ENCODE results near the gene NANOS1.
"Not testable (repeated sequence)": the region's sequence is repeated elsewhere in the genome, so short reads cannot be mapped to it uniquely, and the experiment has no call there.

NANOS1 gene

DNA sequence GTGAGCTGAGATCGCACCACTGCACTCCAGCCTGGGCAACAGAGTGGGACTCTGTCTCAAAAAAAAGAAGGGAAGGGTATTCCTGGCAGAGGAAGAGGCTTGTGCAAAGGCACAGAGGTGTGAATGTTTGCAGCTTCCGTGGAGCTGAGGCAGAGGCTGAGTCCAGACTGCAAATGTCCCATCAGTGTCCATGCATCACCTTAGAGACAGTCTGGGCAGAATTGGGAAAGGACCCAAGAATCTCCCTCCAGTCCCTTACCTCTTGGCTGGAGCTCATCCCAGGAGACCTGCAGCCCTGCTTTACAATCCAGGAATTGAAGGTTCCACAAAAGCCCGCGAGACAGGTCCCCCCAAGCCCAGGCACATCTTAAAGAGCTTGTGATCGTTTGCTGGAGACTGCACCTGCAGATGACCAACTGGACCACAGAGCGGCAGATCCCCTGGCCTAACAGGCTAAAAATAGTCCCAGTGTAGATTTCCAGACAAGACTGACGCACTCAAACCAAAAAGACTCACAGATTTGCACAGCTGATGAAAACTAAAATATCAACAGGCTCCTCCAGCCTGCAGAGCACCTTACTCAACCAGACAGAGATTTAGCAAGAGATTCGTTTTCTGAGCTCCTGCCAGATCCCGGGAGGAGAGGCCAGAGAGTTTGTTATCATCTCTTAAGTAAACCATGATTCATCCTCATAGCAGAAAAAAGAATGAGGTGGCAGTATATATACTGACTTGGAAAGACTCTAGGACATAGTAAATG is 22.9 kb upstream of the NANOS1 start:
- no peak for DNase-seq (ENCODE audit: low read depth in 1 of 2, low spot score in 1 of 2)

DNA sequence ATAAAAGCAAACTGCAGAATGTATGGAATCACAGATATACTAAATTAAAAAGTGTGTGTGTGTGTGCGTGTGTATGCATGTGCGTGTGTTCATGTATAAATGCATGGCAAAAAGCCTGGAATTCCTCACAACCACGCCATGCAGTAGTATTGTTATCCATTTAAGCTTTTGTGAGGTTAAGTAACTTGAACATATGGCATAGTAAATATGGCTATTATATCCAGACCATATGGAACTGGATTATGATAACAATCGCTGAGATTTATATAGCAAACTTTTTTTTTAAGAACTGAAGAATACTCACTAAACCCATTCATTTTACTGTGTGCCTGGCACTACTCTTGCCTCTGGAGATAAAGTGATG is 22.3 kb upstream of the NANOS1 start:
- DNase-seq (ENCODE audit: low read depth in 1 of 2, low spot score in 1 of 2), result no peak

- DNase-seq (ENCODE audit: low read depth in 1 of 2, low spot score in 1 of 2), result no peak
These were observed 8.9 kb upstream of the NANOS1 start for GRCh38 chr10:119020627-119020946.

DNA sequence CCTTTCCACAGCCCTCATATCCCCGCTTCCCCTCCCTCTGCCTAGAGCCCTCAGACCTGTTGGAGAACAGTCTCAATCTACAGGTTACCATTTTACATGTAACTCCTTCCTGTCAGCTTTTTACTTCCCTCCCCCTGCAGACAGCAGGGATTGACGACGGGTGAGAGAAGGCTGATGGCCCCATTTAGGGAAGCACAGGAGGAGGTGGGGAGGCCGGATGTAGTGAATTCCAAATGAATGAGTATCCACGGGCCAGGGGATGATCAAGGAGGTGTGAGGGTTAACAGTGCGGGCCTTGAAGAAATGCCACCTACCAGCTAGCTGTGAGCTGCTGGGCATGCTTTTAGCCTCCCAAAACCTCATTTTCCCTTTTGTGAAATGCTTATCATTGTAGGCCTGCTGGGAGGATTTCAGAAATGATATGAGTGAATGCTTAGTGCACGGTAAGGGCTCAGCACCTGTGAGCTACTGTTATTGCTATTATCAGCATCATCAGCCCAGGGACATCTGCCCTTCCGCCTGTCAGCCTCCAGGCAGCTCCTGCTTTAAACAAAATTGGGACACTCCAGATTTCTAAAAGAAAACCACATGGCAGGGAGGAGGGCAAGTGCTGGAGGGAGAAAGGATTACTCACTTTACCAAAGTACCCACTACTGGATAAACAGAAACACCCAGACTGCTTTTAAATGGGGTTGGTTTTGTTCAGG is 6.5 kb upstream of the NANOS1 start:
- no peak for DNase-seq (ENCODE audit: low read depth in 1 of 2, low spot score in 1 of 2)

DNA sequence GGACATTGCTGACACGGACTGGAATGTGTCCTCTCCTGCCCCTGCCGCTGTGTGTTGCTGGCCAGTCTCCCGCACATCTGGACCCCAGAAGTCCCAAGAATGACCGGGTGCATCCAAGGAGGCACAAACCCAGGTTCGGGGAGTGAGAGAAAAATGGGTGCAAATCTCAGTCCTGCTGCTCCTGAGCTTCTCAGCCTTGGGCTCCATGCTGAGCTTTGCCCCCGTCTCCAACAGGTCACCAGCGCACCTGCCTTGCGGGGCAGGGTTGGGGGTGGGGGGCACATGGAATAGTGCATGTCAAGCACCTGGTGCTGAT is 6.0 kb upstream of the NANOS1 start:
- DNase-seq (ENCODE audit: low read depth in 1 of 2, low spot score in 1 of 2), result no peak

DNA sequence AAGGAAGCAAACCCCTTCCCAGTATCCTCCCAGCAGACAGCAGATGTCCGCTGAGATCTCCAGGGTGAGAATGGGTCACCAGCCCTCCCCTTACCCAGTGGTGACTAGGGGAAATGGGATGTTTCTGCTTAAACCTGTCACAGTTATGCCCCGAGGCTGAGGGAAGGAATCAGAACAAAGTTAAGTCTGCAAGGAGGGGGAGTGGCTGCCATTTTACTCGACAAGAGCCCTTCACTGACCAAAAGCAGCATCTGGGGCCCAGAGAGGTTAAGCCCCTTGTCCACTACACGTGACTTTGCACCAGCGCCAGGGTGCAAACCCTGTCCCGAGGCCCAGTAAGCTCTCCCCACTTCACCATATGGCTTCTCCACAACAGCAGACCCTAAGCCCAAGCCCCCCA is 4.6 kb upstream of the NANOS1 start:
- DNase-seq (ENCODE audit: low read depth in 1 of 2, low spot score in 1 of 2), result no peak

DNA sequence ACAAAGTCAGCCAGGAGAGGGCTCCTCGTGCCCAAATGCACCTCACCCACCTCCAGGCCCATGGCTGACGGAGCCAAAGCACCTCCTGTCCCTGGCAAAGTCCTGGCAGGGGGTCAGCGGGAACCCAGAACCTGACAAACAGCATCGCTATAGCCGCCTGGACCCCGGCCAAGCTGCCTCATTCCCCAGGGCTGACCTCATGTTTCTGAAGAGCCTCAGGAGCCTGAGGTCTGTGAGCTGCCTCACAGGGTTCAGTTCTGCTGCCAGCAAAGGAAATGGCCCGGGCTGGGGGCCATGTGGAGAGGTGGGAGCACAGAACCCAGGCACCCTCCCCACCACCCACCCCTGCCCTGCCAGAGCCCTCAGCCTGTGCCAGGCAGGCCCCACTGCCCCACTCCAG is 4.2 kb upstream of the NANOS1 start:
- no peak for DNase-seq (ENCODE audit: low read depth in 1 of 2, low spot score in 1 of 2)

GRCh38 chr10:119025776-119026175 is 3.7 kb upstream of the NANOS1 start:
- no peak for DNase-seq (ENCODE audit: low read depth in 1 of 2, low spot score in 1 of 2)

- no peak for DNase-seq (ENCODE audit: low read depth in 1 of 2, low spot score in 1 of 2)
These were observed 3.0 kb upstream of the NANOS1 start for GRCh38 chr10:119026301-119027110.

- not testable (repeated sequence) for DNase-seq (ENCODE audit: low read depth in 1 of 2, low spot score in 1 of 2)
These were observed 1.0 kb upstream of the NANOS1 start for GRCh38 chr10:119028445-119028899.

GRCh38 chr10:119028900-119029612 is 458 bp upstream of the NANOS1 start:
- DNase-seq (ENCODE audit: low read depth in 1 of 2, low spot score in 1 of 2), result peak; percentile 56 to 68

DNA sequence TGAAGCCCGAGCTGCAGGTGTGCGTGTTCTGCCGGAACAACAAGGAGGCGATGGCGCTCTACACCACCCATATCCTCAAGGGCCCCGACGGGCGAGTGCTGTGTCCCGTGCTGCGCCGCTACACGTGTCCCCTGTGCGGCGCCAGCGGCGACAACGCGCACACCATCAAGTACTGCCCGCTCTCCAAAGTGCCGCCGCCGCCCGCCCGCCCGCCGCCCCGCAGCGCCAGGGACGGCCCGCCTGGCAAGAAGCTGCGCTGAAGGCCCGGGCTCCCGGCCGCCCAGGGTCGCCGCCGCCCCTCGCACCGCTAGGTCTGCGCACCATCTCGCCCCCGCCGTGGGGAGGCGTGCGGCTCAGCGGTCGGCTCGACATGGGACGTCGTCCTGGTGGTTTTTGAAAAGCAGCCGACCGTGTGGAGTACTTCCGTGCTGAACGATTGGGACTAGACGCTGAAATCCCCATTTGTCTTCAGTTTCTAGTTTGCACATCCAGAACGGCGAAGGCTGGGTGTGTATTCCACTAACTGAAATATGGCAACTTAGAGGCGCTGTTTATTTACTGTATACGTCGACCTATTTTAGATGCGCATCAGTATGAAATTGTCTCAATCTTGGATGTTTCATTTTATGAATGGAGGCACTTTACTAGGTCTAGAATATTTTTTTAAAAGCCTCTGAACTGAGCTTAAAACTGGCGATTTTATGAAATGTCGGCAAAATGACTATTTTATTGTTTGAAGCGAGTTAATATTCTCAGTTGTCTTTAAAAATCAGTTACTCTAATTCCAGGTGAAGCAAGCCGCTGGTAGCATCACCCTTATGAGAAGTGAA is 1.1 kb downstream of the NANOS1 start:
- peak in 1 of 2 donors; percentile 25 for DNase-seq (ENCODE audit: low read depth in 1 of 2, low spot score in 1 of 2)

DNA sequence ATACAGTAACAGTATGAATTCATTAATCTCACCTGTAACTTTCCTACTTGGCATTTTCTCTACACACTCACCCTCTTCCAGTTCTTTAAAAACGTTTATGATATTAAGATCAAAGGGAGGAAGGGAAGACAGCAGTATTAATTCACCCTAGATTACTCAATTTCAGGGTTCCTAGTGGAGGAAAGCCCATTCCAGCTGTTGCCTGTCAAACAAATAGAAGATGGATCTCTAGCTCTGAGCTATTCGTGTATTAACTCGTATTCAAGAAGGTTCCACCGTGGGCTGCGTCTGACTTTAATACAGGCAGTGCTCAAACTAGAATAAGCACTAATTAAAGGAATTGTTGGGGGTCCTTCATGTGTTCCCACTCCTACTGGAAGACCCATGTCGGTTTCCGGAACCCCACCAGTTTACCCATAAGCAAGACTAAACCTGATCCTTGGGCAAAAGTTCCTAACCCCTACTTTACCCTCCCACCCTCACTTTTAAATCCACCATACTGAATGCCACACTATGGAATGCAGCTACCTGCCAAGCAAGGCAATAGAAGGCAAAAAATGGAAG is 2.1 kb downstream of the NANOS1 start:
- no peak for DNase-seq (ENCODE audit: low read depth in 1 of 2, low spot score in 1 of 2)

- DNase-seq (ENCODE audit: low read depth in 1 of 2, low spot score in 1 of 2), result no peak
These were observed 9.6 kb downstream of the NANOS1 start for GRCh38 chr10:119039161-119039560.

GRCh38 chr10:119041326-119041725 is 11.8 kb downstream of the NANOS1 start:
- DNase-seq (ENCODE audit: low read depth in 1 of 2, low spot score in 1 of 2), result no peak

DNA sequence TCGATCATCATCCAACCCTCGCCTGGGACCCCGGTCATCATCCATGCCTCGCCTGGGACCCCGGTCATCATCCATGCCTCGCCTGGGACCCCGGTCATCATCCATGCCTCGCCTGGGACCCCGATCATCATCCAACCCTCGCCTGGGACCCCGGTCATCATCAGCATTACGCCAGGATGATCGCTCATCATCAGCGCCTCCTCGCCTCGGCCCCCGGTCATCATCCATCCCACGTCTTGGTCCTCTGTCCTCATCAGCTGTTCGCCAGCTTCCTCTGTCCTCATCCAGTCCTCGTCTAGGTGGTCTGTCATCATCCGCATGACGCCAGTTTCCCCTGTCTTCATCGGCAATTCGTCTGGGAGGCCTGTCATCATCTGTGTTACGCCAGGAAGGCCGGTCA is 12.7 kb downstream of the NANOS1 start:
- DNase-seq (ENCODE audit: low read depth in 1 of 2, low spot score in 1 of 2), result no peak

DNA sequence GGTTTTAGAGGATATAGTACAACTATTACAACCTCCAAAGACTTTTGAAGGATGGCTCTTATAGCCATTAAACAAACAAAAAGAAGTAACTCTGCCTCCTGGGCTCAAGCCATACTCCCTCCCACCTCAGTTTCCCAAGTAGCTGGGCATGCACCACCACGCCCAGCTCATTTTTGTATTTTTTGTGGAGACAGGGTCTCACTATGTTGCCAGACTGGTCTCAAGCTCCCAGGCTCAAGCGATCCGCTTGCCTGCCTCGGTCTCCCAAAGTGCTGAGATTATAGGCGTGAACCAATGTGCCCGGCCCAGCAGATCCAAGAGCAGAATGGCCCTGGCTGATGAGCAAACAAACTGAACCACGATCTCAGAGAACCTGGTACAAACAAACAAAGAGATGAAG is 16.0 kb downstream of the NANOS1 start:
- no peak for DNase-seq (ENCODE audit: low read depth in 1 of 2, low spot score in 1 of 2)

DNA sequence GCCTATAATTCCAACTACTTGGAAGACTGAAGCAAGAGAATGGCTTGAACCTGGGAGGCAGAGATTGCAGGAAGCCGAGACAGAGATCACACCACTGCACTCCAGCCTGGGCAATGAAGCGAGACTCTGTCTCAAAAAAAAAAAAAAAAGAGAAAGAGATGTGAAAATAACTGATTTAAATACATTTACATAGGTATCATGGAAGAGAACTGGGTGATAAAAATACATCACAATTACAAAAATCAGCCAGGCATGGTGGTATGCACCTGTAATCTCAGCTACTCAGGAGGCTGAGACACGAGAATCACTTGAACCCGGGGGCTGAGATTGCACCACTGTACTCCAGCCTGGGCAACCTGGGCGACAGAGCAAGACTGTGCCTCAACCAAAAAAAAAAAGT is 19.8 kb downstream of the NANOS1 start:
- DNase-seq (ENCODE audit: low read depth in 1 of 2, low spot score in 1 of 2), result no peak

- no peak for DNase-seq (ENCODE audit: low read depth in 1 of 2, low spot score in 1 of 2)
These were observed 20.3 kb downstream of the NANOS1 start for GRCh38 chr10:119049777-119050176.

DNA sequence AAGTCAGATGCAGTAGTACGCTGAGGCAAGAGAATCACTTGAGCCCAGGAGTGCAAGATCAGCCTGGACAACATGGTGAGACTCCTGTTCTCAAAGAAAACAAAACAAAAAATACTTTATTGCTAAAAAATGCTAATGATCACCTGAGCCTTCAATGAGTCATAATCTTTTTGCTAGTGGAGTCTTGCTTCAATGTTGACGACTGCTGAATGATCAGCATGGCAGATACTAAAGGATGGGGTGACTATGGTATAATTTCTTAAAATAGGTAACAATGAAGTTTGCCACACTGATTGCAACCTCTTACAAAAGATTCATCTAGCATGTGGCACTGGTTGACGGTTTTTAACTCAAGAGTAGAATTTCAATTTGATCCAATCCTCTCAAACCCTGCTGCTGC is 22.3 kb downstream of the NANOS1 start:
- no peak for DNase-seq (ENCODE audit: low read depth in 1 of 2, low spot score in 1 of 2)
